ENCODE results near the gene GABRB2.
"Not testable (repeated sequence)": the region's sequence is repeated elsewhere in the genome, so short reads cannot be mapped to it uniquely, and the experiment has no call there.

The GABRB2 gene

GRCh38 chr5:161297388-161297787 is 249.1 kb downstream of the GABRB2 start:
- not testable (repeated sequence) for DNase-seq (ENCODE audit: low spot score)

GRCh38 chr5:161295721-161296250 is 250.7 kb downstream of the GABRB2 start:
- DNase-seq (ENCODE audit: low spot score) = no peak

GRCh38 chr5:161288071-161288470 is 258.5 kb downstream of the GABRB2 start:
- DNase-seq (ENCODE audit: low spot score) = no peak

- no peak for DNase-seq (ENCODE audit: low spot score)
These were observed 259.1 kb downstream of the GABRB2 start for GRCh38 chr5:161287436-161287835.

GRCh38 chr5:161286066-161286655 is 260.4 kb downstream of the GABRB2 start:
- no peak for DNase-seq (ENCODE audit: low spot score)

GRCh38 chr5:161284445-161284844 is 262.1 kb downstream of the GABRB2 start:
- DNase-seq (ENCODE audit: low spot score) = no peak

- DNase-seq (ENCODE audit: low spot score) = no peak
These were observed 263.2 kb downstream of the GABRB2 start for GRCh38 chr5:161283296-161283695.

GRCh38 chr5:161278739-161279660 is 267.5 kb downstream of the GABRB2 start:
- DNase-seq (ENCODE audit: low spot score) = no peak

- no peak for DNase-seq (ENCODE audit: low spot score)
These were observed 269.5 kb downstream of the GABRB2 start for GRCh38 chr5:161277011-161277410.

- DNase-seq (ENCODE audit: low spot score) = no peak
These were observed 271.6 kb downstream of the GABRB2 start for GRCh38 chr5:161274951-161275350.

- no peak for DNase-seq (ENCODE audit: low spot score)
These were observed 273.1 kb downstream of the GABRB2 start for GRCh38 chr5:161273410-161273809.

GRCh38 chr5:161271816-161272215 is 274.7 kb downstream of the GABRB2 start:
- no peak for DNase-seq (ENCODE audit: low spot score)

GRCh38 chr5:161269125-161269524 is 277.4 kb downstream of the GABRB2 start:
- no peak for DNase-seq (ENCODE audit: low spot score)

- no peak for DNase-seq (ENCODE audit: low spot score)
These were observed 279.6 kb downstream of the GABRB2 start for GRCh38 chr5:161266954-161267353.

- no peak for DNase-seq (ENCODE audit: low spot score)
These were observed 281.5 kb downstream of the GABRB2 start for GRCh38 chr5:161265006-161265405.

- DNase-seq (ENCODE audit: low spot score) = no peak
These were observed 283.3 kb downstream of the GABRB2 start for GRCh38 chr5:161263191-161263590.

GRCh38 chr5:161261668-161262323 is 284.7 kb downstream of the GABRB2 start:
- DNase-seq (ENCODE audit: low spot score) = no peak

- DNase-seq (ENCODE audit: low spot score) = no peak
These were observed 288.1 kb downstream of the GABRB2 start for GRCh38 chr5:161258438-161258837.

GRCh38 chr5:161256957-161257356 is 289.6 kb downstream of the GABRB2 start:
- no peak for DNase-seq (ENCODE audit: low spot score)

GRCh38 chr5:161252955-161253354 is 293.6 kb downstream of the GABRB2 start:
- DNase-seq (ENCODE audit: low spot score) = not testable (repeated sequence)

GRCh38 chr5:161246749-161247148 is 299.8 kb downstream of the GABRB2 start:
- no peak for DNase-seq (ENCODE audit: low spot score)

GRCh38 chr5:161245846-161246245 is 300.7 kb downstream of the GABRB2 start:
- DNase-seq (ENCODE audit: low spot score) = not testable (repeated sequence)
